ENCODE data around the gene MCUR1. TPM values are rescaled to one million over a fixed set of nuclear protein-coding genes. Genes with fewer than 3 reads are reported as not detected.

The MCUR1 gene
- total RNA-seq, 1 experiment from 2014 or later = 33.1 TPM

- intact Hi-C loops (cut with micrococcal nuclease; ENCODE audit: unreplicated experiment) = loop anchor here (5.0 kb wide), 3 partner anchors 111 to 346 kb away; no protein-coding TSS in a partner anchor
Measured at GRCh38 chr6:13796781-13797180, 17.6 kb downstream of the MCUR1 start.

DNA sequence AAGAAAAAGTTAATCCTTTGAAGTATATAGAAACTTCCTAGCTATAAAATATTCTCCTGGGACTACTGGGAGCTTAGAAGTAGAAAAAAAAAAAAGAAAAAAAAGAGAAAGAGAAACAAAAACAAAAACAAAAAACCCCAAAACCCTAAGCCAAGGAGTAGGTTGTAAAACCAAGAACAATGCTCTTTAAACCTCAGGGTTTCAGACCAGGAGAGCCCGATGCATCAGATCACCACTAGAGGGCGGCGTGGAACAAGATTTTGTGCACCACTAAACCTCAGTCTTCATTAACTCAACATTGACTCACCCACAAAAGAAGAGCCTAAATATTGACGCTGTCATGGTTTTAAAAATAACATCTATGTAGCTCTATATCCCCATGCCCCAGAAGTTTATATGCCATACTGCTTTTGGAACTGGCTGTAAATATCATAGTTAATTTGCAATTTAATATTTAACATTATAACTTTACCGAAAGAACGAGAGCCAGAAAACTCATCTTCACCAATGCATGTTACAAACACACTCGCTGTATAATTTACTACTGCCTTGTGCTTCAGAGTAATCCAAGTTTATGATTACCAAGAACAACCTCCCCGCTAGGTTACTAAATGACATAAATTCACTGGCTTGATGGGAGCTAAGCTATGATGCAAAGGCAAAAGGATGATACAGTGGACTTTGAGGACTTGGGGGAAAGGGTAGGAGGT lies 19.2 kb downstream of the MCUR1 start:
- Histone ChIP-seq H3K27ac (ENCODE audit: low read length) (no peak overlapping the region), H3K36me3 (ENCODE audit: control insufficient read depth, insufficient read depth, low read length) (peaks cover under 1% of the 10 kb centered on the region), H3K9me3 (ENCODE audit: control insufficient read depth, insufficient read depth, low read depth, low read length) (no peaks in the 10 kb centered on the region), H3K27me3 (ENCODE audit: control insufficient read depth, insufficient read depth, low read length) (no peaks in the 10 kb centered on the region), H3K4me3 (ENCODE audit: low read depth in 2 of 2, low read length in 2 of 2) (no peak overlapping the region), H3K4me1 (ENCODE audit: control insufficient read depth, insufficient read depth, low read length) (no peaks in the 10 kb centered on the region)
- intact Hi-C loops (cut with micrococcal nuclease; ENCODE audit: unreplicated experiment) = loop anchor here (5.0 kb wide), 3 partner anchors 112 to 347 kb away; no protein-coding TSS in a partner anchor
- peak; percentile 95 for TF ChIP-seq CTCF (IDR thresholded peaks at IDR 0.05)
- no peak for TF ChIP-seq SIN3A (IDR thresholded peaks at IDR 0.05; ENCODE audit: borderline replicate concordance, insufficient read depth, low read depth, low read length)
- no peak for TF ChIP-seq POLR2AphosphoS5 (IDR thresholded peaks at IDR 0.05; ENCODE audit: low read depth, low read length)
- in situ Hi-C loops (cut with HindIII; ENCODE audit: low pct_unique_long_range_greater_than_20kb, low sequenced_read_pairs) = no loop called here
- ChIA-PET CTCF (interaction anchor here (0.6 to 1.0 kb wide), 6 partner anchors 9 to 698 kb away, joined by 3 to 5 read pairs (median 4); no protein-coding TSS in a partner anchor), POLR2A (interaction anchor here (0.6 to 0.7 kb wide), 2 partner anchors 15 to 17 kb away, joined by 4 to 5 read pairs; no protein-coding TSS in a partner anchor)
- ATAC-seq (peak; percentile 96), DNase-seq (ENCODE audit: low read depth, low spot score) (peak; percentile 71)
- no TSS peak for BruUV-seq (replicated peaks)

More at GRCh38 chr6:13796781-13797180, 17.6 kb downstream of the MCUR1 start:
- TF ChIP-seq TCF7L2 (IDR thresholded peaks at IDR 0.05; ENCODE audit: low read depth, low read length) (no peak), REST (IDR thresholded peaks at IDR 0.05; ENCODE audit: insufficient read depth in 1 of 2, low read depth in 2 of 2, low read length in 1 of 2) (no peak), SIN3A (IDR thresholded peaks at IDR 0.05; ENCODE audit: borderline replicate concordance, insufficient read depth, low read depth, low read length) (no peak)
- Histone ChIP-seq H3K27me3 (ENCODE audit: control insufficient read depth, insufficient read depth, low read length) (no peaks in the 10 kb centered on the region), H3K4me1 (ENCODE audit: control insufficient read depth, insufficient read depth, low read length) (no peaks in the 10 kb centered on the region), H3K36me3 (ENCODE audit: control insufficient read depth, insufficient read depth, low read length) (peaks cover 3% of the 10 kb centered on the region), H3K9me3 (ENCODE audit: control insufficient read depth, insufficient read depth, low read depth, low read length) (no peaks in the 10 kb centered on the region), H3K27ac (ENCODE audit: low read length) (no peak overlapping the region), H3K4me3 (ENCODE audit: low read depth in 2 of 2, low read length in 2 of 2) (no peak overlapping the region)
- in situ Hi-C loops (cut with HindIII; ENCODE audit: low pct_unique_long_range_greater_than_20kb, low sequenced_read_pairs) = no loop called here
- no peak for ATAC-seq
- ChIA-PET POLR2A (no interaction called here), CTCF (interaction anchor here (0.6 kb wide), 1 partner anchor 107 kb away, joined by 3 read pairs; no protein-coding TSS in a partner anchor)
- DNase-seq (ENCODE audit: low read depth, low spot score) = no peak
- BruUV-seq (replicated peaks) = no TSS peak

- DNase-seq (ENCODE audit: low read depth, low spot score) (no peak), ATAC-seq (no peak)
- Histone ChIP-seq H3K36me3 (ENCODE audit: control insufficient read depth, insufficient read depth, low read length) (no peaks in the 10 kb centered on the region; the same call in 1 of the 2 replicates), H3K27me3 (ENCODE audit: control insufficient read depth, insufficient read depth, low read length) (no peaks in the 10 kb centered on the region), H3K9me3 (ENCODE audit: control insufficient read depth, insufficient read depth, low read depth, low read length) (no peaks in the 10 kb centered on the region), H3K4me1 (ENCODE audit: control insufficient read depth, insufficient read depth, low read length) (no peaks in the 10 kb centered on the region), H3K27ac (ENCODE audit: low read length) (no peak overlapping the region), H3K4me3 (ENCODE audit: low read depth in 2 of 2, low read length in 2 of 2) (no peak overlapping the region)
- POLR2A ChIA-PET = no interaction called here
- TF ChIP-seq SIN3A (IDR thresholded peaks at IDR 0.05; ENCODE audit: borderline replicate concordance, insufficient read depth, low read depth, low read length) = no peak
- no peak for TF ChIP-seq REST (IDR thresholded peaks at IDR 0.05; ENCODE audit: insufficient read depth in 1 of 2, low read depth in 2 of 2, low read length in 1 of 2)
- TF ChIP-seq POLR2AphosphoS5 (IDR thresholded peaks at IDR 0.05; ENCODE audit: low read depth, low read length) = no peak
- no peak for TF ChIP-seq CTCF (IDR thresholded peaks at IDR 0.05)
- BruUV-seq (replicated peaks) = no TSS peak
- CTCF ChIA-PET = interaction anchor here (0.6 kb wide), 2 partner anchors 21 to 272 kb away, joined by 3 to 7 read pairs; no protein-coding TSS in a partner anchor
- intact Hi-C loops (cut with micrococcal nuclease; ENCODE audit: unreplicated experiment) (no loop called here), in situ Hi-C loops (cut with HindIII; ENCODE audit: low pct_unique_long_range_greater_than_20kb, low sequenced_read_pairs) (no loop called here)
Measured at GRCh38 chr6:13794184-13794583, 20.2 kb downstream of the MCUR1 start.

Data from Panc1 (cell line).